ENCODE data around the gene LFNG.

LFNG gene

GRCh38 chr7:2517026-2517425, 2.5 kb upstream of the LFNG start:
- peak; percentile 92 to 93 for DNase-seq (ENCODE audit: low read depth in 2 of 2)

- DNase-seq (ENCODE audit: low read depth in 2 of 2): no peak
Measured at GRCh38 chr7:2517678-2518507, 1.7 kb upstream of the LFNG start.

GRCh38 chr7:2518737-2519118, 846 bp upstream of the LFNG start:
- DNase-seq (ENCODE audit: low read depth in 2 of 2): no peak

- no peak for DNase-seq (ENCODE audit: low read depth in 2 of 2)
Measured at GRCh38 chr7:2520131-2520760, 672 bp downstream of the LFNG start.

- no peak for DNase-seq (ENCODE audit: low read depth in 2 of 2)
Measured at GRCh38 chr7:2520761-2521290, 1.3 kb downstream of the LFNG start.

GRCh38 chr7:2521341-2521745, 1.8 kb downstream of the LFNG start:
- no peak for DNase-seq (ENCODE audit: low read depth in 2 of 2)

- no peak for DNase-seq (ENCODE audit: low read depth in 2 of 2)
Measured at GRCh38 chr7:2521952-2522591, 2.5 kb downstream of the LFNG start.

GRCh38 chr7:2522780-2523433, 3.3 kb downstream of the LFNG start:
- no peak for DNase-seq (ENCODE audit: low read depth in 2 of 2)

- DNase-seq (ENCODE audit: low read depth in 2 of 2): no peak
Measured at GRCh38 chr7:2523461-2523936, 3.9 kb downstream of the LFNG start.

GRCh38 chr7:2523941-2524807, 4.6 kb downstream of the LFNG start:
- DNase-seq (ENCODE audit: low read depth in 2 of 2): no peak

- DNase-seq (ENCODE audit: low read depth in 2 of 2): no peak
Measured at GRCh38 chr7:2524808-2525657, 5.5 kb downstream of the LFNG start.

- no peak for DNase-seq (ENCODE audit: low read depth in 2 of 2)
Measured at GRCh38 chr7:2525658-2526630, 6.4 kb downstream of the LFNG start.

GRCh38 chr7:2526659-2527504, 7.3 kb downstream of the LFNG start:
- no peak for DNase-seq (ENCODE audit: low read depth in 2 of 2)

- DNase-seq (ENCODE audit: low read depth in 2 of 2): no peak
Measured at GRCh38 chr7:2527505-2528467, 8.2 kb downstream of the LFNG start.

GRCh38 chr7:2528481-2529095, 9.0 kb downstream of the LFNG start:
- DNase-seq (ENCODE audit: low read depth in 2 of 2): no peak

All from fibroblast of skin of left biceps (primary cell).